ENCODE measurements around the gene RBM15.

DNA sequence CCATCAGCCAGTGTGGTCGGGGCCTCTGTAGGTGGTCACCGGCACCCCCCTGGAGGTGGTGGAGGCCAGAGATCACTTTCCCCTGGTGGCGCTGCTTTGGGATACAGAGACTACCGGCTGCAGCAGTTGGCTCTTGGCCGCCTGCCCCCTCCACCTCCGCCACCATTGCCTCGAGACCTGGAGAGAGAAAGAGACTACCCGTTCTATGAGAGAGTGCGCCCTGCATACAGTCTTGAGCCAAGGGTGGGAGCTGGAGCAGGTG lies 961 bp downstream of the RBM15 start:
- TF ChIP-seq ZBTB8A (tag by site-specific recombination; IDR thresholded peaks at IDR 0.05) (no peak), ZNF624 (tag by site-specific recombination; IDR thresholded peaks at IDR 0.05) (no peak)
- TF ChIP-seq, protein P1, sequence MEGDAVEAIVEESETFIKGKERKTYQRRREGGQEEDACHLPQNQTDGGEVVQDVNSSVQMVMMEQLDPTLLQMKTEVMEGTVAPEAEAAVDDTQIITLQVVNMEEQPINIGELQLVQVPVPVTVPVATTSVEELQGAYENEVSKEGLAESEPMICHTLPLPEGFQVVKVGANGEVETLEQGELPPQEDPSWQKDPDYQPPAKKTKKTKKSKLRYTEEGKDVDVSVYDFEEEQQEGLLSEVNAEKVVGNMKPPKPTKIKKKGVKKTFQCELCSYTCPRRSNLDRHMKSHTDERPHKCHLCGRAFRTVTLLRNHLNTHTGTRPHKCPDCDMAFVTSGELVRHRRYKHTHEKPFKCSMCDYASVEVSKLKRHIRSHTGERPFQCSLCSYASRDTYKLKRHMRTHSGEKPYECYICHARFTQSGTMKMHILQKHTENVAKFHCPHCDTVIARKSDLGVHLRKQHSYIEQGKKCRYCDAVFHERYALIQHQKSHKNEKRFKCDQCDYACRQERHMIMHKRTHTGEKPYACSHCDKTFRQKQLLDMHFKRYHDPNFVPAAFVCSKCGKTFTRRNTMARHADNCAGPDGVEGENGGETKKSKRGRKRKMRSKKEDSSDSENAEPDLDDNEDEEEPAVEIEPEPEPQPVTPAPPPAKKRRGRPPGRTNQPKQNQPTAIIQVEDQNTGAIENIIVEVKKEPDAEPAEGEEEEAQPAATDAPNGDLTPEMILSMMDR (tag by site-specific recombination; IDR thresholded peaks at IDR 0.05) = peak; percentile 37; the same call in 1 of the 2 replicates

Data from HEK293 (cell line).